HEK293T (cell line): ENCODE results near the gene CDH15.

Experiments
- ARNT ChIP-seq: fragments of 450-650 bp; IDR thresholded peaks from 2 replicates; pipeline ENCODE4 v1.6.1; 2017; ENCODE audit warnings: mild to moderate bottlenecking
- BHLHE40 ChIP-seq: fragments of 450-650 bp; IDR thresholded peaks from 2 replicates; pipeline ENCODE4 v1.6.1; 2016; ENCODE audit warnings: mild to moderate bottlenecking, moderate library complexity, borderline replicate concordance
- ELF4 ChIP-seq: fragments of 450-650 bp; IDR thresholded peaks from 2 replicates; pipeline ENCODE4 v1.6.1; 2017; ENCODE audit warnings: antibody characterized with exemption
- FOXA1 ChIP-seq: fragments of 450-650 bp; IDR thresholded peaks from 2 replicates; pipeline ENCODE4 v1.6.1; 2016; ENCODE audit warnings: mild to moderate bottlenecking
- FOXK2 ChIP-seq: fragments of 450-650 bp; IDR thresholded peaks from 2 replicates; pipeline ENCODE4 v1.6.1; 2016; ENCODE audit warnings: mild to moderate bottlenecking
- FOXM1 ChIP-seq: fragments of 450-650 bp; IDR thresholded peaks from 2 replicates; pipeline ENCODE4 v1.6.1; 2017; ENCODE audit warnings: mild to moderate bottlenecking, borderline replicate concordance
- L3MBTL2 ChIP-seq: fragments of 450-650 bp; conservative IDR thresholded peaks from 2 replicates; pipeline ENCODE4 v1.6.1; 2016; ENCODE audit warnings: mild to moderate bottlenecking
- SP1 ChIP-seq: fragments of 450-650 bp; IDR thresholded peaks from 2 replicates; pipeline ENCODE4 v1.6.1; 2017
- SUZ12 ChIP-seq: fragments of 450-650 bp; IDR thresholded peaks from 2 replicates; pipeline ENCODE4 v1.6.1; 2016; ENCODE audit warnings: mild to moderate bottlenecking
- ZNF384 ChIP-seq: fragments of 450-650 bp; IDR thresholded peaks from 2 replicates; pipeline ENCODE4 v1.6.1; 2016
- TF ChIP-seq, protein P1 (sequence below): fragments of 450-650 bp; IDR thresholded peaks from 2 replicates; pipeline ENCODE4 v1.6.1; 2016

DNA sequence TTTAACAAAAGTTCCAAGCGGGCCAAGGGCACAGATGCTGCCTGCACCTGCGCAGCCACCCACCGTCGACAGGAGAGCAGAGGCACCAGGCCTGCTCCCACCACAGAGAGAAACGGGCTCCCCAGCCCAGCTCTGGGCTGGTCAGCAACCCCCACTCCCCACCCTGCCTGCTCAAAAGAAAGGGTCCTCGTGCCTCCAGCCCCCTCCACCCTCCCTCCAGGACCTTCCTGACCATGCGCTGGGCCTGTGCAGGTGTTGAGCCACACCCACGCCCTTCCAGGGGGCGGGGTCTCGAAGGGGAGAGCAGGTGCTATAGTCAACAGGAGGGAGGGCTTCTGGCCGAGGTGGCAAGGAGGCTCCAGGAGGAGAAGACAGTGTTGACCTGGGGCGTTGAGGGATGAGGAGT lies 71.2 kb downstream of the CDH15 start:
- no peak for TF ChIP-seq ELF4
- TF ChIP-seq BHLHE40: no peak
- no peak for TF ChIP-seq SUZ12
- no peak for TF ChIP-seq L3MBTL2
- TF ChIP-seq SP1: no peak
- no peak for TF ChIP-seq FOXM1
- TF ChIP-seq, protein P1, sequence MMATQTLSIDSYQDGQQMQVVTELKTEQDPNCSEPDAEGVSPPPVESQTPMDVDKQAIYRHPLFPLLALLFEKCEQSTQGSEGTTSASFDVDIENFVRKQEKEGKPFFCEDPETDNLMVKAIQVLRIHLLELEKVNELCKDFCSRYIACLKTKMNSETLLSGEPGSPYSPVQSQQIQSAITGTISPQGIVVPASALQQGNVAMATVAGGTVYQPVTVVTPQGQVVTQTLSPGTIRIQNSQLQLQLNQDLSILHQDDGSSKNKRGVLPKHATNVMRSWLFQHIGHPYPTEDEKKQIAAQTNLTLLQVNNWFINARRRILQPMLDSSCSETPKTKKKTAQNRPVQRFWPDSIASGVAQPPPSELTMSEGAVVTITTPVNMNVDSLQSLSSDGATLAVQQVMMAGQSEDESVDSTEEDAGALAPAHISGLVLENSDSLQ: no peak
- TF ChIP-seq FOXK2: no peak
- no peak for TF ChIP-seq ARNT
- no peak for TF ChIP-seq ZNF384
- no peak for TF ChIP-seq FOXA1
